CD4-positive, CD25-positive, alpha-beta regulatory T cell (primary cell): ENCODE results near the gene PACSIN1. TPM values are rescaled to one million over a fixed set of nuclear protein-coding genes. Genes with fewer than 3 reads are reported as not detected.

Experiments used
- ATAC-seq, 2 donors: fragments of 150-1000 bp; cut with Tn5 transposase; one replicate each; pipeline ENCODE4 v1.10.0; 2021; ENCODE audit warnings: low read depth in 2 of 2, moderate number of reproducible peaks in 2 of 2, moderate library complexity in 1 of 2
- DNase-seq, 3 donors: peaks; one replicate each; pipeline versions ENCODE4 v3.0.0 to v3.0.0-alpha.2; 2012 to 2022; ENCODE audit warnings: mixed read lengths in 1 of 3
- H3K27ac ChIP-seq: one replicate; pipeline ENCODE4 v1.7.0; 2013; ENCODE audit warnings: mild to moderate bottlenecking, low read length; ENCODE audit not compliant: insufficient read depth, poor library complexity, severe bottlenecking
- H3K27me3 ChIP-seq: one replicate; pipeline ENCODE4 v1.7.0; 2013; ENCODE audit warnings: low read length; ENCODE audit not compliant: control insufficient read depth, insufficient read depth
- H3K36me3 ChIP-seq: one replicate; pipeline ENCODE4 v1.7.0; 2013; ENCODE audit warnings: mild to moderate bottlenecking, low read length, moderate library complexity; ENCODE audit not compliant: control insufficient read depth, insufficient read depth
- H3K4me1 ChIP-seq: 2 replicates; pipeline ENCODE4 v1.7.0; 2013; ENCODE audit warnings: mild to moderate bottlenecking, low read length; ENCODE audit not compliant: insufficient read depth, control insufficient read depth, poor library complexity, severe bottlenecking
- H3K4me3 ChIP-seq: one replicate; pipeline ENCODE4 v1.7.0; 2013; ENCODE audit warnings: low read depth, mild to moderate bottlenecking, low read length, moderate library complexity
- H3K9me3 ChIP-seq, 2 experiments: 1 replicate in 1 of 2; 2 replicates in 1 of 2; pipeline ENCODE4 v1.7.0; 2013; ENCODE audit warnings: low read length in 2 of 2, mild to moderate bottlenecking in 1 of 2, moderate library complexity in 1 of 2; ENCODE audit not compliant: control insufficient read depth in 2 of 2
- H3K27ac Mint-ChIP-seq, 3 donors: one replicate each; pipeline ENCODE4 v1.8.0; 2020 to 2022; ENCODE audit warnings: mild to moderate bottlenecking in 3 of 3, mixed read lengths in 3 of 3, moderate library complexity in 2 of 3
- H3K27me3 Mint-ChIP-seq: one replicate; pipeline ENCODE4 v1.8.0; 2022; ENCODE audit warnings: mild to moderate bottlenecking, mixed read lengths
- H3K36me3 Mint-ChIP-seq: one replicate; pipeline ENCODE4 v1.8.0; 2020; ENCODE audit warnings: mixed read lengths
- H3K4me1 Mint-ChIP-seq, 4 donors: one replicate each; pipeline ENCODE4 v1.8.0; 2020 to 2022; ENCODE audit warnings: mixed read lengths in 4 of 4, mild to moderate bottlenecking in 1 of 4
- H3K4me3 Mint-ChIP-seq, 4 donors: one replicate each; pipeline ENCODE4 v1.8.0; 2020 to 2022; ENCODE audit warnings: mild to moderate bottlenecking in 4 of 4, mixed read lengths in 4 of 4, moderate library complexity in 3 of 4
- H3K9me3 Mint-ChIP-seq, 7 donors: one replicate each; pipeline ENCODE4 v1.8.0; 2020 to 2022; ENCODE audit warnings: mixed read lengths in 7 of 7, mild to moderate bottlenecking in 3 of 7, moderate library complexity in 2 of 7
- polyA plus RNA-seq, 4 donors: library from polyadenylated mRNA; unstranded; fragments of 300-500 nt; fragmentation: Illumina TruSeq; gene quantifications; one replicate each; pipeline ENCODE4 v1.2.3, GENCODE V29; 2021
- total RNA-seq: library from RNA; stranded (reverse); gene quantifications from one replicate; pipeline ENCODE4 v1.2.3, GENCODE V29; 2022

PACSIN1 gene
- total and polyA plus RNA-seq, 5 donors from 2014 or later: 0.14 to 1.7 (median 0.38) TPM

- Histone ChIP-seq H3K9me3 (no peaks in the 10 kb centered on the region), H3K27me3 (no peaks in the 10 kb centered on the region), H3K27ac (no peak overlapping the region), H3K4me1 (no peaks in the 10 kb centered on the region), H3K4me3 (no peak overlapping the region), H3K36me3 (no peaks in the 10 kb centered on the region)
- no peak for DNase-seq
- ATAC-seq: no peak
- Mint-ChIP-seq H3K4me1 (no peaks in the 10 kb centered on the region), H3K27me3 (no peaks in the 10 kb centered on the region), H3K4me3 (no peak overlapping the region), H3K9me3 (no peaks in the 10 kb centered on the region), H3K27ac (no peak overlapping the region), H3K36me3 (no peaks in the 10 kb centered on the region)
These were observed 103.6 kb downstream of the PACSIN1 start for GRCh38 chr6:34569361-34569973.

GRCh38 chr6:34570066-34570833 lies 104.4 kb downstream of the PACSIN1 start:
- Mint-ChIP-seq H3K4me3 (peak overlapping the region in 1 of 4 donors; percentile 41), H3K27me3 (no peaks in the 10 kb centered on the region), H3K27ac (no peak overlapping the region), H3K4me1 (no peaks in the 10 kb centered on the region), H3K9me3 (no peaks in the 10 kb centered on the region), H3K36me3 (no peaks in the 10 kb centered on the region)
- DNase-seq (no peak), ATAC-seq (no peak)
- H3K27ac ChIP-seq: no peak overlapping the region
- no peaks in the 10 kb centered on the region for H3K9me3 ChIP-seq
- H3K36me3 ChIP-seq: no peaks in the 10 kb centered on the region
- H3K27me3 ChIP-seq: no peaks in the 10 kb centered on the region
- H3K4me3 ChIP-seq: no peak overlapping the region
- H3K4me1 ChIP-seq: no peaks in the 10 kb centered on the region

GRCh38 chr6:34571388-34571787 lies 105.5 kb downstream of the PACSIN1 start:
- Mint-ChIP-seq H3K27ac (no peak overlapping the region), H3K4me1 (no peaks in the 10 kb centered on the region), H3K4me3 (no peak overlapping the region), H3K9me3 (no peaks in the 10 kb centered on the region), H3K36me3 (no peaks in the 10 kb centered on the region), H3K27me3 (no peaks in the 10 kb centered on the region)
- DNase-seq: no peak
- no peaks in the 10 kb centered on the region for H3K36me3 ChIP-seq
- H3K4me1 ChIP-seq: no peaks in the 10 kb centered on the region
- no peak for ATAC-seq
- H3K9me3 ChIP-seq: no peaks in the 10 kb centered on the region
- H3K4me3 ChIP-seq: no peak overlapping the region
- H3K27ac ChIP-seq: no peak overlapping the region
- no peaks in the 10 kb centered on the region for H3K27me3 ChIP-seq

GRCh38 chr6:34572021-34572420 lies 106.1 kb downstream of the PACSIN1 start:
- no peak for ATAC-seq
- H3K4me3 Mint-ChIP-seq: peak overlapping the region in 1 of 4 donors; percentile 51
- Histone ChIP-seq H3K9me3 (no peaks in the 10 kb centered on the region), H3K27me3 (no peaks in the 10 kb centered on the region), H3K4me3 (no peak overlapping the region), H3K36me3 (no peaks in the 10 kb centered on the region), H3K27ac (no peak overlapping the region), H3K4me1 (no peaks in the 10 kb centered on the region)
- H3K9me3 Mint-ChIP-seq: no peaks in the 10 kb centered on the region
- no peaks in the 10 kb centered on the region for H3K36me3 Mint-ChIP-seq
- H3K27ac Mint-ChIP-seq: no peak overlapping the region
- no peaks in the 10 kb centered on the region for H3K27me3 Mint-ChIP-seq
- H3K4me1 Mint-ChIP-seq: no peaks in the 10 kb centered on the region
- no peak for DNase-seq

- Histone ChIP-seq H3K4me3 (no peak overlapping the region), H3K36me3 (no peaks in the 10 kb centered on the region), H3K27me3 (no peaks in the 10 kb centered on the region), H3K27ac (no peak overlapping the region), H3K4me1 (no peaks in the 10 kb centered on the region), H3K9me3 (no peaks in the 10 kb centered on the region)
- Mint-ChIP-seq H3K36me3 (no peaks in the 10 kb centered on the region), H3K9me3 (no peaks in the 10 kb centered on the region), H3K27ac (no peak overlapping the region), H3K4me1 (no peaks in the 10 kb centered on the region), H3K27me3 (no peaks in the 10 kb centered on the region), H3K4me3 (no peak overlapping the region)
- DNase-seq (no peak), ATAC-seq (no peak)
These were observed 106.7 kb downstream of the PACSIN1 start for GRCh38 chr6:34572585-34572984.

- no peaks in the 10 kb centered on the region for H3K9me3 Mint-ChIP-seq
- Histone ChIP-seq H3K9me3 (no peaks in the 10 kb centered on the region), H3K4me3 (no peak overlapping the region), H3K36me3 (no peaks in the 10 kb centered on the region), H3K4me1 (no peaks in the 10 kb centered on the region), H3K27me3 (no peaks in the 10 kb centered on the region), H3K27ac (no peak overlapping the region)
- ATAC-seq: no peak
- H3K27me3 Mint-ChIP-seq: no peaks in the 10 kb centered on the region
- H3K36me3 Mint-ChIP-seq: no peaks in the 10 kb centered on the region
- DNase-seq: no peak
- no peak overlapping the region for H3K27ac Mint-ChIP-seq
- no peak overlapping the region for H3K4me3 Mint-ChIP-seq
- no peaks in the 10 kb centered on the region for H3K4me1 Mint-ChIP-seq
These were observed 107.8 kb downstream of the PACSIN1 start for GRCh38 chr6:34573567-34574183.

GRCh38 chr6:34574647-34575293 lies 108.9 kb downstream of the PACSIN1 start:
- no peaks in the 10 kb centered on the region for H3K27me3 Mint-ChIP-seq
- no peak for ATAC-seq

More at GRCh38 chr6:34574647-34575293, 108.9 kb downstream of the PACSIN1 start:
- Mint-ChIP-seq H3K4me1 (no peaks in the 10 kb centered on the region), H3K36me3 (no peaks in the 10 kb centered on the region), H3K4me3 (no peak overlapping the region), H3K9me3 (no peaks in the 10 kb centered on the region), H3K27ac (no peak overlapping the region)
- no peaks in the 10 kb centered on the region for H3K9me3 ChIP-seq
- H3K4me3 ChIP-seq: no peak overlapping the region
- H3K36me3 ChIP-seq: no peaks in the 10 kb centered on the region
- H3K27me3 ChIP-seq: no peaks in the 10 kb centered on the region
- H3K4me1 ChIP-seq: no peaks in the 10 kb centered on the region
- no peak for DNase-seq
- no peak overlapping the region for H3K27ac ChIP-seq
